K562 (cell line): ENCODE results near the gene ZNF785. TPM values are rescaled to one million over a fixed set of nuclear protein-coding genes. Genes with fewer than 3 reads are reported as not detected.

Experiments used
- DDX20 ChIP-seq: fragments of 450-650 bp; IDR thresholded peaks from 2 replicates; pipeline ENCODE4 v1.6.1; 2016; ENCODE audit warnings: missing genetic modification characterization, low read depth, mild to moderate bottlenecking, missing compliant biosample characterization, moderate library complexity
- ETV1 ChIP-seq: fragments of 450-650 bp; conservative IDR thresholded peaks from 2 replicates; pipeline ENCODE4 v1.6.1; 2016; ENCODE audit warnings: missing genetic modification characterization, control low read depth, low read depth, missing compliant biosample characterization
- FOXM1 ChIP-seq, 2 experiments: fragments of 450-650 bp in 1 of 2; sonication (generic) in 1 of 2; formaldehyde crosslinking in 1 of 2; IDR thresholded peaks; 2 replicates each; pipeline versions ENCODE4 v1.6.1 to v1.9.0; 2017 to 2022; ENCODE audit warnings: low read depth in 2 of 2, mild to moderate bottlenecking in 2 of 2, missing genetic modification reagents in 1 of 2, moderate library complexity in 1 of 2
- GATA2 ChIP-seq: sonication (generic); formaldehyde crosslinking; IDR thresholded peaks from 2 replicates; pipeline ENCODE4 v1.4.0; 2020; ENCODE audit warnings: mild to moderate bottlenecking, missing genetic modification reagents
- KLF6 ChIP-seq: fragments of 250-450 bp; sonication (Bioruptor Pico); IDR thresholded peaks from 2 replicates; pipeline ENCODE4 v1.4.0; 2020; ENCODE audit warnings: mild to moderate bottlenecking, moderate library complexity, borderline replicate concordance
- MAFK ChIP-seq: IDR thresholded peaks from 2 replicates; pipeline ENCODE4 v1.6.1; 2011; ENCODE audit warnings: low read length, improper control_type of control experiment
- MCM7 ChIP-seq, 2 experiments: fragments of 450-650 bp; IDR thresholded peaks; 2 replicates each; pipeline ENCODE4 v1.6.1; 2016 to 2018
- MEF2A ChIP-seq: IDR thresholded peaks from 2 replicates; pipeline ENCODE4 v1.6.1; 2011; ENCODE audit warnings: low read depth, mild to moderate bottlenecking, low read length, moderate library complexity; ENCODE audit not compliant: control insufficient read depth
- PML ChIP-seq: IDR thresholded peaks from 2 replicates; pipeline ENCODE4 v1.6.1; 2012; ENCODE audit warnings: low read length, inconsistent platforms
- POLR2AphosphoS5 ChIP-seq: IDR thresholded peaks from 2 replicates; pipeline ENCODE4 v1.6.1; 2011; ENCODE audit warnings: mild to moderate bottlenecking, low read depth, low read length, moderate library complexity; ENCODE audit not compliant: control insufficient read depth, insufficient read depth
- RFX1 ChIP-seq: fragments of 450-650 bp; IDR thresholded peaks from 2 replicates; pipeline ENCODE4 v1.6.1; 2016; ENCODE audit warnings: mild to moderate bottlenecking, moderate library complexity
- SIN3B ChIP-seq: fragments of 450-650 bp; IDR thresholded peaks from 2 replicates; pipeline ENCODE4 v1.6.1; 2017; ENCODE audit warnings: low read depth, mild to moderate bottlenecking, moderate library complexity
- SMARCA4 ChIP-seq: fragments of 450-650 bp; IDR thresholded peaks from 2 replicates; pipeline ENCODE4 v1.6.1; 2016
- SOX6 ChIP-seq: fragments of 450-650 bp; IDR thresholded peaks from 2 replicates; pipeline ENCODE4 v1.6.1; 2014; ENCODE audit warnings: mild to moderate bottlenecking
- SREBF2 ChIP-seq: sonication (generic); formaldehyde crosslinking; IDR thresholded peaks from 2 replicates; pipeline ENCODE4 v1.4.0; 2020; ENCODE audit warnings: mild to moderate bottlenecking, missing genetic modification reagents
- ZNF407 ChIP-seq: fragments of 450-650 bp; IDR thresholded peaks from 2 replicates; pipeline ENCODE4 v1.6.1; 2016; ENCODE audit warnings: low read depth
- ZNF41 ChIP-seq: fragments of 250-450 bp; sonication (Bioruptor Pico); conservative IDR thresholded peaks from 2 replicates; pipeline ENCODE4 v1.4.0; 2020; ENCODE audit warnings: mild to moderate bottlenecking
- polyA plus RNA-seq, 8 experiments: library from polyadenylated mRNA; depleted of rRNA in 4 of 8; stranded (reverse) in 5 of 8; unstranded in 3 of 8; fragments of >200 nt; fragmentation: Nextera tagmentation in 2 of 8; fragmentation: Illumina TruSeq in 1 of 8; extraction: Ambion mirVana in 2 of 8; extraction: Trizol in 1 of 8; gene quantifications; 2 replicates each; pipeline versions ENCODE4 v1.2.1 to v1.2.3, GENCODE V29; 2011 to 2014; ENCODE audit warnings: inconsistent platforms in 1 of 8, missing spikeins in 1 of 8
- total RNA-seq, 7 experiments: library from RNA; depleted of rRNA in 6 of 7; stranded (reverse); fragments of >200 nt in 6 of 7; fragmentation: Illumina TruSeq in 2 of 7; extraction: Trizol in 2 of 7; gene quantifications; 2 replicates each; pipeline versions ENCODE4 v1.2.1 to v1.2.3, GENCODE V29; 2011 to 2021; ENCODE audit warnings: low replicate concordance in 1 of 7
- TF ChIP-seq, protein P1 (sequence below): sonication (generic); IDR thresholded peaks from 2 replicates; pipeline ENCODE4 v1.6.1; 2016
- TF ChIP-seq, protein P2 (sequence below): fragments of 450-650 bp; conservative IDR thresholded peaks from 2 replicates; pipeline ENCODE4 v1.6.1; 2016; ENCODE audit warnings: missing genetic modification characterization, low read depth, mild to moderate bottlenecking, missing compliant biosample characterization, moderate library complexity

The ZNF785 gene
- total and polyA plus RNA-seq, 9 of the 15 experiments (the other 6 are each of a cell fraction or from before 2014, with no cell fraction given) = 0.64 to 11.0 (median 6.4) TPM

DNA sequence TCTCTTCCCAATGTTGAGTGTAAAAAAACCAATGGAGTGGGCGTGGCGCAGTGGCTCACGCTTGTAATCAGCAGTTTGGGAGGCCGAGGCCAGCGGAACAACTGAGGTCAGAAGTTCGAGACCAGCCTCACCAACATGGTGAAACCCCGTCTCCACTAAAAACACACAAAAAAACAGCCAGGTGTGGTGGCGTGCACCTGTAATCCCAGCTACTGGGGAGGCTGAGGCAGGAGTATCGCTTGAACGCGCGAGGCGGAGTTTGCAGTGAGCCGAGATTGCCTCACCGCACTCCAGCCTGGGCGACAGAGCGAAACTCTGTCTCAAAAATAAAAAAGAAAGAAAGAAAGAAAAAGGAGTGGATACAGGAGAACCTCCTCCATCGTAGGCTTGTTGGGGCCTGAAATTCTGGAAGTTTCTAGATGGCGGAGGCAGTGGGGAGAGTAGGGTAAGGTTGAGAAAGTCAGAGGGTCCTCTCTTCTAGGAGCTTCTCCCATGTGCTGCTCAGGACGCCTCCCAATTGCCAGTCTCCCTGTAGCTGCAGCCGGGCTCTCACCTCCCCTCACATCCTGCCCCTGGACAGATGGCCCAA lies 26.6 kb downstream of the ZNF785 start (continued):
- TF ChIP-seq POLR2AphosphoS5 (no peak), GATA2 (CRISPR knock-in tag) (peak; percentile 16; the same call in 1 of the 2 replicates), ZNF407 (no peak), FOXM1 (IDR thresholded peaks at IDR 0.05; ENCODE audit: low read depth) (no peak), FOXM1 (CRISPR knock-in tag; IDR thresholded peaks at IDR 0.05; ENCODE audit: low read depth) (0 out of 2 replicates have a peak, but pooled peaks have one; percentile 23), DDX20 (tag) (no peak), MEF2A (no peak), ETV1 (tag) (no peak), SMARCA4 (peak; percentile 60; the same call in 1 of the 2 replicates), SREBF2 (CRISPR knock-in tag) (0 out of 2 replicates have a peak, but pooled peaks have one; percentile 37), MCM7 (IDR thresholded peaks at IDR 0.05) (no peak), MAFK (no peak), ZNF41 (0 out of 2 replicates have a peak, but pooled peaks have one; percentile 17), SIN3B (no peak), KLF6 (CRISPR knock-in tag) (no peak), RFX1 (no peak), PML (no peak), SOX6 (no peak)
- TF ChIP-seq, protein P1, sequence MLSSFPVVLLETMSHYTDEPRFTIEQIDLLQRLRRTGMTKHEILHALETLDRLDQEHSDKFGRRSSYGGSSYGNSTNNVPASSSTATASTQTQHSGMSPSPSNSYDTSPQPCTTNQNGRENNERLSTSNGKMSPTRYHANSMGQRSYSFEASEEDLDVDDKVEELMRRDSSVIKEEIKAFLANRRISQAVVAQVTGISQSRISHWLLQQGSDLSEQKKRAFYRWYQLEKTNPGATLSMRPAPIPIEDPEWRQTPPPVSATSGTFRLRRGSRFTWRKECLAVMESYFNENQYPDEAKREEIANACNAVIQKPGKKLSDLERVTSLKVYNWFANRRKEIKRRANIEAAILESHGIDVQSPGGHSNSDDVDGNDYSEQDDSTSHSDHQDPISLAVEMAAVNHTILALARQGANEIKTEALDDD = no peak
- TF ChIP-seq, protein P2, sequence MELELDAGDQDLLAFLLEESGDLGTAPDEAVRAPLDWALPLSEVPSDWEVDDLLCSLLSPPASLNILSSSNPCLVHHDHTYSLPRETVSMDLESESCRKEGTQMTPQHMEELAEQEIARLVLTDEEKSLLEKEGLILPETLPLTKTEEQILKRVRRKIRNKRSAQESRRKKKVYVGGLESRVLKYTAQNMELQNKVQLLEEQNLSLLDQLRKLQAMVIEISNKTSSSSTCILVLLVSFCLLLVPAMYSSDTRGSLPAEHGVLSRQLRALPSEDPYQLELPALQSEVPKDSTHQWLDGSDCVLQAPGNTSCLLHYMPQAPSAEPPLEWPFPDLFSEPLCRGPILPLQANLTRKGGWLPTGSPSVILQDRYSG (tag) = no peak
